Brain microvascular endothelial cell (primary cell): ENCODE results near the gene OGDH.
A peak's percentile ranks its signal among the peaks of the same experiment; 100 is the strongest.

Experiments used
- DNase-seq: peaks from one replicate; pipeline ENCODE4 v3.0.0-alpha.2; 2020
- H3K27ac ChIP-seq: fragments of 250-450 bp; sonication (Bioruptor Pico); 2 replicates; pipeline ENCODE4 v1.5.1; 2020; ENCODE audit warnings: mild to moderate bottlenecking, moderate library complexity
- H3K27me3 ChIP-seq: fragments of 250-450 bp; sonication (Bioruptor Pico); replicated peaks from 2 replicates; pipeline ENCODE4 v1.5.1; 2020; ENCODE audit warnings: mild to moderate bottlenecking
- H3K36me3 ChIP-seq: fragments of 250-450 bp; sonication (Bioruptor Pico); replicated peaks from 2 replicates; pipeline ENCODE4 v1.5.1; 2020; ENCODE audit warnings: mild to moderate bottlenecking
- H3K4me3 ChIP-seq: 2 replicates; pipeline ENCODE4 v1.5.1; 2011; ENCODE audit warnings: low read depth, mild to moderate bottlenecking, control low read depth, low read length, moderate library complexity
- CTCF ChIP-seq: IDR thresholded peaks from 2 replicates; pipeline ENCODE4 v1.5.1; 2011; ENCODE audit warnings: low read depth, mild to moderate bottlenecking, moderate library complexity, low read length, control low read depth, inconsistent platforms; ENCODE audit errors: missing control alignments
- in situ Hi-C: cut with HindIII; loops from 2 replicates; pipeline ENCODE4 v1.10.0; 2017; ENCODE audit warnings: low sequenced_read_pairs, low pct_ligation_motif_present

OGDH gene

GRCh38 chr7:44567884-44568283 lies 38.5 kb upstream of the OGDH start:
- DNase-seq = no peak
- in situ Hi-C loops = no loop called here
- peaks cover 85% of the 10 kb centered on the region for H3K36me3 ChIP-seq
- no peak for TF ChIP-seq CTCF
- H3K27ac ChIP-seq = no peak overlapping the region
- H3K4me3 ChIP-seq = no peak overlapping the region
- H3K27me3 ChIP-seq = no peaks in the 10 kb centered on the region

GRCh38 chr7:44568771-44569560 lies 37.5 kb upstream of the OGDH start:
- Histone ChIP-seq H3K27me3 (no peaks in the 10 kb centered on the region), H3K4me3 (no peak overlapping the region), H3K36me3 (peaks cover 79% of the 10 kb centered on the region), H3K27ac (no peak overlapping the region)
- no peak for DNase-seq
- in situ Hi-C loops = no loop called here
- TF ChIP-seq CTCF = no peak

GRCh38 chr7:44569959-44570358 lies 36.5 kb upstream of the OGDH start:
- in situ Hi-C loops = no loop called here

GRCh38 chr7:44572771-44573170 lies 33.7 kb upstream of the OGDH start:
- Histone ChIP-seq H3K4me3 (peak overlapping the region; percentile 96), H3K36me3 (peaks cover 55% of the 10 kb centered on the region), H3K27ac (peak overlapping the region; percentile 54), H3K27me3 (no peaks in the 10 kb centered on the region)
- TF ChIP-seq CTCF = no peak
- DNase-seq = no peak
- in situ Hi-C loops = no loop called here

More at GRCh38 chr7:44569959-44570358, 36.5 kb upstream of the OGDH start:
- Histone ChIP-seq H3K27me3 (no peaks in the 10 kb centered on the region), H3K36me3 (peaks cover 70% of the 10 kb centered on the region), H3K4me3 (no peak overlapping the region), H3K27ac (no peak overlapping the region)
- no peak for DNase-seq
- TF ChIP-seq CTCF = no peak

GRCh38 chr7:44573464-44574286 lies 32.8 kb upstream of the OGDH start, which contains the start of gene DDX56:
TSS of gene DDX56 (minus strand) at chr7:44573908. CDS start at chr7:44573895, 13 bp downstream.
- peak; percentile 92 for DNase-seq
- in situ Hi-C loops = no loop called here
- Histone ChIP-seq H3K27ac (peak within 1 kb of the TSS; percentile 54), H3K4me3 (peak within 1 kb of the TSS; percentile 96), H3K27me3 (no peaks in the 10 kb centered on the region), H3K36me3 (peaks cover 51% of the 10 kb centered on the region)
- TF ChIP-seq CTCF = no peak
